ENCODE results near the gene ZFP64.

- TF ChIP-seq, protein P1, sequence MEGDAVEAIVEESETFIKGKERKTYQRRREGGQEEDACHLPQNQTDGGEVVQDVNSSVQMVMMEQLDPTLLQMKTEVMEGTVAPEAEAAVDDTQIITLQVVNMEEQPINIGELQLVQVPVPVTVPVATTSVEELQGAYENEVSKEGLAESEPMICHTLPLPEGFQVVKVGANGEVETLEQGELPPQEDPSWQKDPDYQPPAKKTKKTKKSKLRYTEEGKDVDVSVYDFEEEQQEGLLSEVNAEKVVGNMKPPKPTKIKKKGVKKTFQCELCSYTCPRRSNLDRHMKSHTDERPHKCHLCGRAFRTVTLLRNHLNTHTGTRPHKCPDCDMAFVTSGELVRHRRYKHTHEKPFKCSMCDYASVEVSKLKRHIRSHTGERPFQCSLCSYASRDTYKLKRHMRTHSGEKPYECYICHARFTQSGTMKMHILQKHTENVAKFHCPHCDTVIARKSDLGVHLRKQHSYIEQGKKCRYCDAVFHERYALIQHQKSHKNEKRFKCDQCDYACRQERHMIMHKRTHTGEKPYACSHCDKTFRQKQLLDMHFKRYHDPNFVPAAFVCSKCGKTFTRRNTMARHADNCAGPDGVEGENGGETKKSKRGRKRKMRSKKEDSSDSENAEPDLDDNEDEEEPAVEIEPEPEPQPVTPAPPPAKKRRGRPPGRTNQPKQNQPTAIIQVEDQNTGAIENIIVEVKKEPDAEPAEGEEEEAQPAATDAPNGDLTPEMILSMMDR (conservative IDR thresholded peaks at IDR 0.05; ENCODE audit: low read depth, low read length): no peak
- no peak for TF ChIP-seq EZH2 (IDR thresholded peaks at IDR 0.05; ENCODE audit: borderline replicate concordance, low read depth, low read length, poor library complexity, severe bottlenecking)
Observed at GRCh38 chr20:52124821-52125220, 66.8 kb downstream of the ZFP64 start.
